Eye (tissue), 1 donor: Measurements from ENCODE around the gene ZNF451.

Experiments
- DNase-seq: peaks from one replicate; pipeline ENCODE4 v3.0.0-alpha.2; 2015

The ZNF451 gene

DNA sequence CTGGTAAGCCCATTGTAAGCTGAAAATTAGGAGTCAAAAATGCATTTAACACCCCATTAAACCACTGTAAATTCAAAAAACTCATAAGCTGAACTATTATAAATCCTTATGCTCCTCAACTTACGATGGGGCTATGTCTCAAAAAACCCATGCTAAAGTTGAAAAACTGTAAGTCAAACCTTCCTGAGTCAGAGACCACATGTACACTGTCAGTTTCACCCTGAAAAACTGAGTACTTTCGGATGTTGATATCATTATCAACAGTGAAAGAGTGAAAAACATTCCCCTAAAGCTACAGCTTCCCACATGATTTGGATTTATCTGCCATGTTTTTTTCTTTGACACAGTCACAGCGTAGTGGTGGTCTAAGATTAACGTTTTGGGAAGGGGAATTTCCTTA, 117.9 kb downstream of the ZNF451 start:
- DNase-seq = no peak

DNA sequence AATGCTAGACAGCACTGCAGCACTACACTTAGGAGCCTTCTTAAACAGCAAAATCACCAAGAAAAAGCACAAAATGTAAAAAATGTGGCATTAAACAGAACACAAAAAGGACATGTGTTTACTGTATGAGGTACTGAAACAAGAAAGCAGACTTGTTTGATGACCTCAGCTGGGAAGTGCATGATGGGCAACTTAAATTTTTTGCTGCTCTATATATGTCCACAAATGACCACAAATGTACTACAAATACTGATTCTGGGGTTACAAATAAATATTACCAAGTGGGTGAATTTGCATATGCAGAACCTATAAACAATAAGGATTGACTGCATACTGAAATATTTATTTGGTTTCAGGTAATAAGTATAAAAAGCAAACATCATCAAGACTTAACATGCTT, 119.0 kb downstream of the ZNF451 start:
- no peak for DNase-seq

DNA sequence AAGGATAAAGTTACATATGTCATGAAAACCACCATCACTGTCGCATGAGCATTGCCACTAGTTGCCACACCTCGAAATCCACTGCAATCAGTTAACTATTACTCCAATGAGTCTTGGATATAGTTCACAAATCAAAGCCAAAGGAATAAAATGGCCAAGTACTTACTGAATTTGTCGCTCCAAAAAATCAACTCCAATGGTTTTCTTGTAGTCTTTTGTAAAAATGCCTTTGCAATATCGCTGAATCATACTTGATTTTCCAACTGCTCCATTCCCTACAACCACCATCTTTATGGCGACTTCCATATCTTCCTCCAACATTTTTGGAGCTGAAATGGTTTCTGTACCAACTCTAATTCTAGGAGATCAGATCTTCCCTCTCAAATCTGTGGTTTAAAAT, 120.1 kb downstream of the ZNF451 start:
- DNase-seq = no peak

DNA sequence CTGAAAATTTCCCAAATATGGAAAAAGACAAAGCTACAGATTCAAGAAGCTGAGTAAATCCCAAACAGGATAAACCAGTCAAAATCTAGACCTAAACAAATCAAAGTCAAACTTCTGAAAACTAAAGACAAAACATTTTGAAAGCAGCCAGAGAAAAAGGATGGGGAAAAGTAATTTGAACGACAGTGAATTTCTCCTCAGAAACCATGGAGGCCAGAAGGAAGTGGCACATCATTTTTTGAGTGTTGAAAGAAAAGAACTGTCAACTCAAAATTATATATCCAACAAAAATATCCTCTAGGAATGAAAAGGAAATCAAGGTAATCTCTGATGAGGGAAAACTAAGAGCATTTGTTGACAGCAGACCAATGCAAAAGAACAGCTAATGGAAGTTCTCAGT, 125.3 kb downstream of the ZNF451 start:
- no peak for DNase-seq

DNA sequence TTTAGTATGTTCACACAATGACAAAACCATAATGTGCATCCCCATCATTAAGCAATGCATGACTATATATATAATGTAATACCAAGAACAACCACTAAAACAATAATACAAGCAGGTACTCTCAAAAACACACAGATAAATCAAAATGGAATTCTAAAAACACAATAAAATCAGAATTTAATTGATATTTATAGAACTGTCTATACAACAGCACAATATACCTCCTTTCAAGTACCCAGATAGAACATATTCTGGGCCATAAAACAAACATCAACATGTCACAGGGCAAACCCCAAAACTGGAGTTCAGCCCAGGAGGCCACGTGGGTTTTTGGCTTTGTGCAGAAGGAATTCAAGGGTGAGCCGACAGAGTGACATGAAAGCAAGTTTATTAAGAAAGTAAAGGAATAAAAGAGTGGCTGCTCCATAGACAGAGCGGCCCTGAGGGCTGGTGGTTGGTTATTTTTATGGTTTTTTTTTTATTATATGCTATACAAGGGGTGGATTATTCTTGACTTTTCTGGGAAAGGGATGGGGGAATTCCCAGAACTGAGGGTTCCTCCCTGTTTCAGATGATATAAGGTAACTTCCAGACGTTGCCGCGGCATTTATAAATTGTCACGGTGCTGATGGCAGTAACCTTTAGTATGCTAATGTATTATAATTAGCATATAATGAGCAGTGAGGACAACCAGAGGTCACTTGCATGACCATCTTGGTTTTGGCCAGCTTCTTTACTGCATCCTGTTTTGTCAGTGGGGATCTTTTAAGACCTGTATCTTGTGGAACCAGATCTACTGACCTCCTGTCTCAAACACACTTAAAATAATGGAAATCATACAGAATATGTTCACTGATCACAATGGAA, 126.5 kb downstream of the ZNF451 start:
- DNase-seq = no peak

DNA sequence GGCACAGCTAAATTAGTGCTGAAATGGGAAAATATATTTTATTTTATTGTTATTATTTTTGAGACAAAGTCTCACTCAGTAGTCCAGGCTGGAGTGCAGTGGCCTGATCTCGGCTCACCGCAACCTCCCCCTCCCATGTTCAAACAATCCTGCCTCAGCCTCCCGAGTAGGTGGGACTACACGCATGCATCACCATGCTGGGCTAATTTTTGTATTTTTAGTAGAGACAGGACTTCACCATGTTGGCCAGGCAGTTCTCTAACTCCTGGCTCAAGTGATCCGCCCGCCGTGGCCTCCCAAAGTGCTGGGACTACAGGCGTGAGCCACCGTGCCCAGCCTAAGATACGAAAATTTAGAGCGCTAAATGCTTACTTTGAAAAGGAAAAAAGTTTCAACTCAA, 127.3 kb downstream of the ZNF451 start:
- DNase-seq = no peak
